ENCODE data around the gene VSIG10L.

GRCh38 chr19:51391073-51391611 lies 49.2 kb upstream of the VSIG10L start:
- no peak for TF ChIP-seq CTCF (IDR thresholded peaks at IDR 0.05; ENCODE audit: insufficient read depth, low read depth, low read length)
- no peak for TF ChIP-seq EZH2 (IDR thresholded peaks at IDR 0.05; ENCODE audit: insufficient read depth, low read length)

All from astrocyte (in vitro differentiated cells and primary cell).